PC-3 (cell line): ENCODE measurements around the gene C18orf32. TPM values are rescaled to one million over a fixed set of nuclear protein-coding genes. Genes with fewer than 3 reads are reported as not detected.
A peak's percentile ranks its signal among the peaks of the same experiment; 100 is the strongest.

Experiments
- ATAC-seq: fragments of 200-7000 bp; cut with Tn5 transposase; 2 replicates; pipeline ENCODE4 v1.9.1; 2020; ENCODE audit warnings: mild to moderate bottlenecking, moderate library complexity
- Bru-seq: library from RNA; stranded (reverse); fragments of 400-500 nt; gene quantifications from one replicate; lab custom pipeline; 2021; lab: Mats Ljungman, UMichigan
- BruChase-seq, 2 experiments: library from RNA; stranded (reverse); fragments of 400-500 nt; gene quantifications; one replicate each; lab custom pipeline; 2021; lab: Mats Ljungman, UMichigan
- BruUV-seq: library from RNA; stranded (reverse); fragments of 400-500 nt; replicated peaks from 2 replicates; lab custom pipeline; 2021; lab: Mats Ljungman, UMichigan
- CTCF ChIA-PET: fragments of 300-600 bp; sonication (Branson Sonifier 250); formaldehyde crosslinking; loops from one replicate; lab custom pipeline; 2022; ENCODE audit warnings: antibody characterized with exemption; lab: Charles Lee
- POLR2A ChIA-PET: fragments of 300-600 bp; sonication (Branson Sonifier 250); formaldehyde crosslinking; loops from one replicate; lab custom pipeline; 2022; ENCODE audit warnings: antibody characterized with exemption; ENCODE audit not compliant: unreplicated experiment; lab: Charles Lee
- DNase-seq: peaks from one replicate; pipeline ENCODE4 v3.0.0-alpha.2; 2015
- H2AFZ ChIP-seq: fragments of 300-600 bp; sonication (generic); 2 replicates; pipeline ENCODE4 v1.6.0; 2016; ENCODE audit warnings: antibody characterized with exemption, low read length
- H3F3A ChIP-seq: fragments of 300-600 bp; sonication (generic); one replicate; pipeline ENCODE4 v1.6.0; 2017; ENCODE audit warnings: antibody characterized with exemption, low read length, control low read depth, mild to moderate bottlenecking; ENCODE audit not compliant: unreplicated experiment
- H3K27ac ChIP-seq: fragments of 300-600 bp; sonication (generic); 2 replicates; pipeline ENCODE4 v1.5.1; 2016; ENCODE audit warnings: mild to moderate bottlenecking, low read length
- H3K27me3 ChIP-seq: fragments of 300-600 bp; sonication (generic); 2 replicates; pipeline ENCODE4 v1.6.1; 2016; ENCODE audit warnings: low read length, mixed read lengths
- H3K36me3 ChIP-seq: fragments of 300-600 bp; sonication (generic); 2 replicates; pipeline ENCODE4 v1.6.1; 2016; ENCODE audit warnings: low read depth, mixed run types, low read length, mixed read lengths
- H3K4me1 ChIP-seq: fragments of 300-600 bp; sonication (generic); 2 replicates; pipeline ENCODE4 v1.5.1; 2016; ENCODE audit warnings: low read length; ENCODE audit not compliant: insufficient read depth
- H3K4me2 ChIP-seq: fragments of 300-600 bp; sonication (generic); 2 replicates; pipeline ENCODE4 v1.6.0; 2016; ENCODE audit warnings: low read length
- H3K4me3 ChIP-seq: fragments of 300-600 bp; sonication (generic); 2 replicates; pipeline ENCODE4 v1.5.1; 2016; ENCODE audit warnings: mild to moderate bottlenecking, low read length, mixed read lengths
- H3K79me2 ChIP-seq: fragments of 300-600 bp; sonication (generic); 2 replicates; pipeline ENCODE4 v1.6.1; 2017; ENCODE audit warnings: low read length, mixed read lengths
- H3K9ac ChIP-seq: fragments of 300-600 bp; sonication (generic); 2 replicates; pipeline ENCODE4 v1.6.0; 2016; ENCODE audit warnings: mild to moderate bottlenecking, low read length
- H3K9me2 ChIP-seq: fragments of 300-600 bp; sonication (generic); replicated peaks from 2 replicates; pipeline ENCODE4 v1.6.1; 2016; ENCODE audit warnings: mixed run types, low read length, mixed read lengths
- H3K9me3 ChIP-seq: fragments of 300-600 bp; sonication (generic); 2 replicates; pipeline ENCODE4 v1.6.1; 2016; ENCODE audit warnings: low read length, mixed read lengths
- H4K20me1 ChIP-seq: fragments of 300-600 bp; sonication (generic); 2 replicates; pipeline ENCODE4 v1.6.1; 2016; ENCODE audit warnings: low read length, mixed read lengths
- EZH2 ChIP-seq: fragments of 300-600 bp; sonication (generic); IDR thresholded peaks from one replicate; pipeline ENCODE4 v1.6.1; 2017; ENCODE audit warnings: antibody characterized with exemption, mild to moderate bottlenecking, low read length; ENCODE audit not compliant: unreplicated experiment
- EZH2phosphoT487 ChIP-seq: fragments of 300-600 bp; sonication (generic); IDR thresholded peaks from 2 replicates; pipeline ENCODE4 v1.6.1; 2018; ENCODE audit warnings: mild to moderate bottlenecking, antibody characterized with exemption, low read length, borderline replicate concordance
- intact Hi-C: fragments of 100-400 bp; cut with micrococcal nuclease; formaldehyde crosslinking; loops from 2 replicates; pipeline ENCODE4 v1.9.0; 2023
- long read RNA-seq: library from polyadenylated mRNA; unstranded; transcript quantifications from one replicate; pipeline ENCODE4 v2.0.0, GENCODE V29; 2021; ENCODE audit not compliant: unreplicated experiment
- total RNA-seq: library from RNA; depleted of rRNA; stranded (reverse); fragments of >200 nt; gene quantifications from 2 replicates; pipeline ENCODE4 v1.2.3, GENCODE V29; 2014; rRNA removed
- TF ChIP-seq, protein P1 (sequence below): fragments of 300-600 bp; sonication (generic); conservative IDR thresholded peaks from 2 replicates; pipeline ENCODE4 v1.5.1; 2017; ENCODE audit warnings: antibody characterized with exemption, low read depth, mild to moderate bottlenecking, low read length

Gene C18orf32
- 5.7 and 6.8 TPM in 2 replicates for total RNA-seq
- Bru-seq, nascent RNA = percentile 63 among the genes with signal in this experiment
- percentile 64 among the genes with signal in this experiment for BruChase-seq, experiment 1, labeled RNA remaining after a 6-hour chase
- BruChase-seq, experiment 2, labeled RNA remaining after a 2-hour chase = percentile 69 among the genes with signal in this experiment
- long read RNA-seq, full-length matches to known transcripts = 33 of 52 reads
- long read RNA-seq, partial matches to known transcripts = 0 of 52 reads
- long read RNA-seq, other reads (novel, unspliced or antisense) = 19 of 52 reads

DNA sequence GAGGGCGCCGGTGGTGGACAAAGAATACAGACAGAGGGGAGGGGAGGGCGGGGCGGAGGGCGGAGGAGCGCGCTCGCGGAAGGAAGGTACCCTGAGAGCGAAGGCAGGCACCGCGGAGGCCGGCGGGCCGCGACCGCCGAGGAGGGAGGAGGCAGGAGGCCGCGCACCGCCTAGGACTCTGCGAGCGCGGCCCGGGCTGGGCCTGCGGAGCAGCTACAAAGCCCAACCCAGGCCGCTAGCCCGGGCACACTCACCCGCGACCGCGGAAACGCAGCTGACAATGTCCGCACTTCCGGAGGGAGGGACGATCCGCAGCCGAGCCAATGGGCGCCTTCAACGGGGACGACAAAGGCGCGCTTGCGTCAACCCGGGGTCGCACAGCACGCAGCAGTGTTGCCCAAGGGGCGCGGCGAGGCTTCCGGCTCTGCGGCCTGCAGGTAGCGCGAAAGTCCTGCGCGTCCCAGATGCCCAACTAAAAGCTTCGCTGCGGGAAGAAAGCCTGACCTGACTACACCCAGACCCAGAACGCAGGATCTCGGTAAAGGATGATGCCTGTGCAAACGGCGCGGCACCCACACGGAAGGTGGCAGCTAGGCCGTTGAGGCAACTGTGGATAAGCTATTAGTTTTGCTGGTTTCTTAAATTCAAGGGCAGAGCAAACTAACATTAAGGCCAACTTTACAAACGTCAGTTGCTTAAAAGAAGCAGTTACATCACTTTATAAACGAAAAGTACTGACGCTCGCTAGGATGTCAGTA is at the start of gene C18orf32:
Gene C18orf32, minus strand, starts transcription at position 282 of the 758 bp plus-strand sequence. CDS start 3,486 bp downstream, outside the sequence.
- peak within 1 kb of the TSS; percentile 75 for H3K9ac ChIP-seq
- no peak for TF ChIP-seq EZH2phosphoT487
- TF ChIP-seq, protein P1, sequence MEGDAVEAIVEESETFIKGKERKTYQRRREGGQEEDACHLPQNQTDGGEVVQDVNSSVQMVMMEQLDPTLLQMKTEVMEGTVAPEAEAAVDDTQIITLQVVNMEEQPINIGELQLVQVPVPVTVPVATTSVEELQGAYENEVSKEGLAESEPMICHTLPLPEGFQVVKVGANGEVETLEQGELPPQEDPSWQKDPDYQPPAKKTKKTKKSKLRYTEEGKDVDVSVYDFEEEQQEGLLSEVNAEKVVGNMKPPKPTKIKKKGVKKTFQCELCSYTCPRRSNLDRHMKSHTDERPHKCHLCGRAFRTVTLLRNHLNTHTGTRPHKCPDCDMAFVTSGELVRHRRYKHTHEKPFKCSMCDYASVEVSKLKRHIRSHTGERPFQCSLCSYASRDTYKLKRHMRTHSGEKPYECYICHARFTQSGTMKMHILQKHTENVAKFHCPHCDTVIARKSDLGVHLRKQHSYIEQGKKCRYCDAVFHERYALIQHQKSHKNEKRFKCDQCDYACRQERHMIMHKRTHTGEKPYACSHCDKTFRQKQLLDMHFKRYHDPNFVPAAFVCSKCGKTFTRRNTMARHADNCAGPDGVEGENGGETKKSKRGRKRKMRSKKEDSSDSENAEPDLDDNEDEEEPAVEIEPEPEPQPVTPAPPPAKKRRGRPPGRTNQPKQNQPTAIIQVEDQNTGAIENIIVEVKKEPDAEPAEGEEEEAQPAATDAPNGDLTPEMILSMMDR = no peak
- peaks cover 18% of the 10 kb centered on the region for H3F3A ChIP-seq
- ChIA-PET CTCF (interaction anchor here (0.5 to 0.6 kb wide), 2 partner anchors 24 to 214 kb away, joined by 3 to 5 read pairs; no protein-coding TSS in a partner anchor), POLR2A (no interaction called here)
- no peaks in the 10 kb centered on the region for H3K9me3 ChIP-seq
- ATAC-seq (peak; percentile 95), DNase-seq (peak; percentile 79)
- H3K27me3 ChIP-seq = no peaks in the 10 kb centered on the region
- H3K9me2 ChIP-seq = no peaks in the 10 kb centered on the region
- H3K79me2 ChIP-seq = peaks cover 38% of the 10 kb centered on the region
- H3K4me1 ChIP-seq = peaks cover 15% of the 10 kb centered on the region; the same call in 1 of the 2 replicates
- TSS peak; percentile 76 for BruUV-seq
- intact Hi-C loops = no loop called here
- H3K27ac ChIP-seq = peak within 1 kb of the TSS; percentile 48
- H3K36me3 ChIP-seq = peaks cover 23% of the 10 kb centered on the region
- H4K20me1 ChIP-seq = peaks cover 23% of the 10 kb centered on the region
- H3K4me2 ChIP-seq = peak within 1 kb of the TSS; percentile 83
- peak within 1 kb of the TSS; percentile 85 for H3K4me3 ChIP-seq
- 0 out of 2 replicates have a peak within 1 kb of the TSS, but pooled peaks have one; percentile 42 for H2AFZ ChIP-seq

GRCh38 chr18:49534846-49535601 is 48.0 kb upstream of the C18orf32 start:
- ATAC-seq = no peak

More at GRCh38 chr18:49534846-49535601, 48.0 kb upstream of the C18orf32 start:
- no peak overlapping the region for H3K9ac ChIP-seq
- ChIA-PET CTCF (no interaction called here), POLR2A (no interaction called here)
- TF ChIP-seq EZH2 = no peak
- TF ChIP-seq, protein P1 = no peak
- no peak for TF ChIP-seq EZH2phosphoT487
- DNase-seq = no peak
- H3K9me3 ChIP-seq = no peaks in the 10 kb centered on the region
- H3K4me3 ChIP-seq = no peak overlapping the region
- no peaks in the 10 kb centered on the region for H3K9me2 ChIP-seq
- no peak overlapping the region for H3K27ac ChIP-seq
- intact Hi-C loops = no loop called here
- no peaks in the 10 kb centered on the region for H3F3A ChIP-seq
- peaks cover 16% of the 10 kb centered on the region; the same call in 1 of the 2 replicates for H3K4me1 ChIP-seq
- no TSS peak for BruUV-seq
- H3K4me2 ChIP-seq = no peak overlapping the region
- H3K36me3 ChIP-seq = no peaks in the 10 kb centered on the region
- no peaks in the 10 kb centered on the region for H4K20me1 ChIP-seq
- no peaks in the 10 kb centered on the region for H3K27me3 ChIP-seq
- no peaks in the 10 kb centered on the region for H3K79me2 ChIP-seq
- H2AFZ ChIP-seq = no peak overlapping the region
